ENCODE measurements around the gene AVEN. TPM values are rescaled to one million over a fixed set of nuclear protein-coding genes. Genes with fewer than 3 reads are reported as not detected.

AVEN gene
- total and polyA plus RNA-seq, 2 donors (not counting 1 experiment from before 2014, with no cell fraction given): 16.0 to 19.2 TPM

DNA sequence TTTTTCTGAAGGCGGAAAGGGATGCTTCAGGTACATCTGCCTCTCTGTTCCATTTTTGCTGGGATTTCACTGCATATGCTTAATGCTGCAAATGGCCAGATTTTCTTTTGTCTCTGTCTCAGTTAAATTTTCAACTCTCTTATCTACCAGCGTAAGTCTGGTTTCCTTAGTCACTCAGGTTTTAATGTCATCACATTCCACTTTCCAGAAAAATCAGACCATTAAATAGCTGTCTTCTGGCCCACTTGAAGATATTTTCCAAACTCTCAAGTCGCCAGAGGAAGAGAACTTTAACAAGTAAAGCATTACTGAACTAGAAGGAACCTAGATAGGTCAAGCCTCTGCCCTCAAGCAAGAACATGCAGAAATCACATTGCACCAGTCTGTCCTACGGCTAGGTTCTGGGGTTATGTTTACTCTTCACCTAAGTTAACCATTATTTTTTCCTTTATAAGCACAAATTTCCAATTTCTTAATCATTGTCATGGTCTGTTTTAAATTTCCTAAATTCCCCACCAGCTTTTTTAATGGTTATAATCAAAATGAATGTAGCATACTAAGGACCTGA lies 26.5 kb downstream of the AVEN start:
- Histone ChIP-seq H4K20me1 (ENCODE audit: control insufficient read depth, extremely low read depth, insufficient read depth, low read length) (no peaks in the 10 kb centered on the region), H2AFZ (ENCODE audit: low read length) (no peak overlapping the region), H3K79me2 (ENCODE audit: control insufficient read depth, insufficient read depth, low read length) (no peaks in the 10 kb centered on the region), H3K9ac (ENCODE audit: insufficient read depth, low read length) (no peak overlapping the region), H3K36me3 (ENCODE audit: control insufficient read depth, insufficient read depth, low read length) (no peaks in the 10 kb centered on the region), H3K27me3 (ENCODE audit: control insufficient read depth, insufficient read depth, low read length) (no peaks in the 10 kb centered on the region), H3K4me3 (replicated peaks in 1 of 4; ENCODE audit: control extremely low read depth in 1 of 4, insufficient read depth in 1 of 4, low read depth in 3 of 4, low read length in 4 of 4) (no peak overlapping the region), H3K4me1 (ENCODE audit: control insufficient read depth, extremely low read depth, insufficient read depth, low read length) (no peaks in the 10 kb centered on the region), H3K4me2 (ENCODE audit: extremely low read depth, insufficient read depth, low read length) (no peak overlapping the region), H3K9me3 (ENCODE audit: control insufficient read depth, insufficient read depth, low read depth, low read length) (no peaks in the 10 kb centered on the region), H3K27ac (ENCODE audit: insufficient read depth, low read length) (no peak overlapping the region)
- TF ChIP-seq, protein P1, sequence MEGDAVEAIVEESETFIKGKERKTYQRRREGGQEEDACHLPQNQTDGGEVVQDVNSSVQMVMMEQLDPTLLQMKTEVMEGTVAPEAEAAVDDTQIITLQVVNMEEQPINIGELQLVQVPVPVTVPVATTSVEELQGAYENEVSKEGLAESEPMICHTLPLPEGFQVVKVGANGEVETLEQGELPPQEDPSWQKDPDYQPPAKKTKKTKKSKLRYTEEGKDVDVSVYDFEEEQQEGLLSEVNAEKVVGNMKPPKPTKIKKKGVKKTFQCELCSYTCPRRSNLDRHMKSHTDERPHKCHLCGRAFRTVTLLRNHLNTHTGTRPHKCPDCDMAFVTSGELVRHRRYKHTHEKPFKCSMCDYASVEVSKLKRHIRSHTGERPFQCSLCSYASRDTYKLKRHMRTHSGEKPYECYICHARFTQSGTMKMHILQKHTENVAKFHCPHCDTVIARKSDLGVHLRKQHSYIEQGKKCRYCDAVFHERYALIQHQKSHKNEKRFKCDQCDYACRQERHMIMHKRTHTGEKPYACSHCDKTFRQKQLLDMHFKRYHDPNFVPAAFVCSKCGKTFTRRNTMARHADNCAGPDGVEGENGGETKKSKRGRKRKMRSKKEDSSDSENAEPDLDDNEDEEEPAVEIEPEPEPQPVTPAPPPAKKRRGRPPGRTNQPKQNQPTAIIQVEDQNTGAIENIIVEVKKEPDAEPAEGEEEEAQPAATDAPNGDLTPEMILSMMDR (conservative IDR thresholded peaks at IDR 0.05 in 1 of 2, IDR thresholded peaks at IDR 0.05 in 1 of 2; ENCODE audit: low read depth in 1 of 2, low read length in 2 of 2): no peak
- TF ChIP-seq EZH2 (IDR thresholded peaks at IDR 0.05; ENCODE audit: low read length, missing control alignments): no peak
- DNase-seq (ENCODE audit: low read depth in 2 of 2): peak in 1 of 2 donors; percentile 68

DNA sequence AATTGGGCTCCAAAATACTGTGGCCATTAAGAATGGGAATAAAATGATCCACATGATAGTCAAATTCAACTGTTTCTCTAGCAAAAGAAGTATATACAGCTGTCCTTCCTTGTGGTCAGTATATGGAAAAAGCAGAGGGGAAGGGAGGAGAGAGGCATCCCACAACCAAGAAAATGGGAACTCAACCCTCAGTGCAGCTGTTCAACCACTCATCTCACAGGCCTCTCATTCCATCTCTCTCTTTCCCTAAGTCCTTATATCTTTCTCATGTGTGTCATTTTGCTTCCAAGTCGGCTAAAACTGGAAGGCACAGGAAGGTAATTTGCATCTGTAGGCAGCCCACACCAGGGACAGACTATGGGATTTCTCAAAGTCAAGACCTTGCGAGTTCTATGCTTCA lies 27.5 kb downstream of the AVEN start:
- peak in 1 of 2 donors; percentile 31 for DNase-seq (ENCODE audit: low read depth in 2 of 2)
- no peak overlapping the region for H3K4me3 ChIP-seq (replicated peaks in 1 of 4; ENCODE audit: control extremely low read depth in 1 of 4, insufficient read depth in 1 of 4, low read depth in 3 of 4, low read length in 4 of 4)
- H3K27ac ChIP-seq (ENCODE audit: insufficient read depth, low read length): no peak overlapping the region
- H3K4me1 ChIP-seq (ENCODE audit: control insufficient read depth, extremely low read depth, insufficient read depth, low read length): no peaks in the 10 kb centered on the region
- no peaks in the 10 kb centered on the region for H4K20me1 ChIP-seq (ENCODE audit: control insufficient read depth, extremely low read depth, insufficient read depth, low read length)
- no peak overlapping the region for H3K9ac ChIP-seq (ENCODE audit: insufficient read depth, low read length)
- TF ChIP-seq, protein P1 (conservative IDR thresholded peaks at IDR 0.05 in 1 of 2, IDR thresholded peaks at IDR 0.05 in 1 of 2; ENCODE audit: low read depth in 1 of 2, low read length in 2 of 2): no peak
- no peak for TF ChIP-seq EZH2 (IDR thresholded peaks at IDR 0.05; ENCODE audit: low read length, missing control alignments)
- no peaks in the 10 kb centered on the region for H3K27me3 ChIP-seq (ENCODE audit: control insufficient read depth, insufficient read depth, low read length)
- no peak overlapping the region for H2AFZ ChIP-seq (ENCODE audit: low read length)
- H3K9me3 ChIP-seq (ENCODE audit: control insufficient read depth, insufficient read depth, low read depth, low read length): no peaks in the 10 kb centered on the region
- no peaks in the 10 kb centered on the region for H3K79me2 ChIP-seq (ENCODE audit: control insufficient read depth, insufficient read depth, low read length)
- H3K36me3 ChIP-seq (ENCODE audit: control insufficient read depth, insufficient read depth, low read length): no peaks in the 10 kb centered on the region
- H3K4me2 ChIP-seq (ENCODE audit: extremely low read depth, insufficient read depth, low read length): no peak overlapping the region

DNA sequence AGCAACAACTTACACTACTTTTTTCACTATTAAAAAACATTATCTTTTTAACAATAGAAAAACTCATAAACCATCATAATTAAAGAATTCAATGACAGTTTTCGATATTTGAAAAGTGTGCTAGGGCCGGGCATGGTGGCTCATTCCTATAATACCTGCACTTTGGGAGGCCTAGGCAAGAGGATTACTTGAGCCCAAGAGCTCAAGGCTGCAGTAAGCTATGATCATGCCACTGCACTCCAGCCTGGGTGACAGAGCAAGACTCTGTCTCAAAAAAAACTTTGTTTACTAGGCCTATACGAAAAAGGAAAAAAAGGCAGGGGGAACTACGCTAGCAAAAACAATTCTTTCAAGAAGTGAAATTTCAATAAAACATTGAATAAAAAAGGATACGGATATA lies 28.1 kb downstream of the AVEN start:
- TF ChIP-seq, protein P1 (conservative IDR thresholded peaks at IDR 0.05 in 1 of 2, IDR thresholded peaks at IDR 0.05 in 1 of 2; ENCODE audit: low read depth in 1 of 2, low read length in 2 of 2): no peak
- TF ChIP-seq EZH2 (IDR thresholded peaks at IDR 0.05; ENCODE audit: low read length, missing control alignments): no peak
- Histone ChIP-seq H3K4me1 (ENCODE audit: control insufficient read depth, extremely low read depth, insufficient read depth, low read length) (no peaks in the 10 kb centered on the region), H3K36me3 (ENCODE audit: control insufficient read depth, insufficient read depth, low read length) (no peaks in the 10 kb centered on the region), H3K4me3 (replicated peaks in 1 of 4; ENCODE audit: control extremely low read depth in 1 of 4, insufficient read depth in 1 of 4, low read depth in 3 of 4, low read length in 4 of 4) (no peak overlapping the region), H3K79me2 (ENCODE audit: control insufficient read depth, insufficient read depth, low read length) (no peaks in the 10 kb centered on the region), H3K4me2 (ENCODE audit: extremely low read depth, insufficient read depth, low read length) (no peak overlapping the region), H3K27me3 (ENCODE audit: control insufficient read depth, insufficient read depth, low read length) (no peaks in the 10 kb centered on the region), H3K9ac (ENCODE audit: insufficient read depth, low read length) (no peak overlapping the region), H3K27ac (ENCODE audit: insufficient read depth, low read length) (no peak overlapping the region), H3K9me3 (ENCODE audit: control insufficient read depth, insufficient read depth, low read depth, low read length) (no peaks in the 10 kb centered on the region), H4K20me1 (ENCODE audit: control insufficient read depth, extremely low read depth, insufficient read depth, low read length) (no peaks in the 10 kb centered on the region), H2AFZ (ENCODE audit: low read length) (no peak overlapping the region)
- DNase-seq (ENCODE audit: low read depth in 2 of 2): no peak
